ENCODE data around the gene GRPEL2.

The GRPEL2 gene

DNA sequence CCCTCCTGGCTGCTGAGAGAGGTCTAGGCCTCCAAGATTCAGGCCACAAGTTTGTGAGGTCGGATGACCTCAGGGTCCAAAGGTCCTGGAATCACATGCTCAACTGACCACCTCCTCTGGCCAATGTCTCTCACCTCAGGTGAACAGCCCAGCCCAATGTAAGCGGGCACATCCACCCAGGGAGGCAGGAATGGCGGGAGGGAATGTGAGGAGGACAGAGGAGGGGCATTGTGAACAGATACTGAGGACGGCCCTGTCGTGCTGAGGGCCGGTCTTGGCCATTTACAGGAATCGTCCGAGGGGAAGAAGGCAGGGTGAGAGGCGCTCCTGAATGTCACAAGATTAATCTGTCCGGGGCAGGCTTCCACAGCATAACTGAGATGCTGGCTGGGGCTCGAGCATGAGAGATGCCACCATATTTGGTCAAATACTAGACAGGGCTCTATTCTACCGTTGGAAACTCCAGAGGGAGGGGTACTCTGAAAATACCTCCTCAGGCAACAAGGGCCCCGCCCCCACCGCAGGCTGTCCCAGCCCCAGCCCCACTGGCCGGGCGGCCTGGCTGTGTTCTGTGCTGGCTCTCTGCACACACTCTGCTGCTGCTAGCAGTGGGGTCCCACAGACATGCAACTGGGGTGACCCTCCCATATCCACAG is 35.3 kb downstream of the GRPEL2 start:
- TF ChIP-seq, protein P1, sequence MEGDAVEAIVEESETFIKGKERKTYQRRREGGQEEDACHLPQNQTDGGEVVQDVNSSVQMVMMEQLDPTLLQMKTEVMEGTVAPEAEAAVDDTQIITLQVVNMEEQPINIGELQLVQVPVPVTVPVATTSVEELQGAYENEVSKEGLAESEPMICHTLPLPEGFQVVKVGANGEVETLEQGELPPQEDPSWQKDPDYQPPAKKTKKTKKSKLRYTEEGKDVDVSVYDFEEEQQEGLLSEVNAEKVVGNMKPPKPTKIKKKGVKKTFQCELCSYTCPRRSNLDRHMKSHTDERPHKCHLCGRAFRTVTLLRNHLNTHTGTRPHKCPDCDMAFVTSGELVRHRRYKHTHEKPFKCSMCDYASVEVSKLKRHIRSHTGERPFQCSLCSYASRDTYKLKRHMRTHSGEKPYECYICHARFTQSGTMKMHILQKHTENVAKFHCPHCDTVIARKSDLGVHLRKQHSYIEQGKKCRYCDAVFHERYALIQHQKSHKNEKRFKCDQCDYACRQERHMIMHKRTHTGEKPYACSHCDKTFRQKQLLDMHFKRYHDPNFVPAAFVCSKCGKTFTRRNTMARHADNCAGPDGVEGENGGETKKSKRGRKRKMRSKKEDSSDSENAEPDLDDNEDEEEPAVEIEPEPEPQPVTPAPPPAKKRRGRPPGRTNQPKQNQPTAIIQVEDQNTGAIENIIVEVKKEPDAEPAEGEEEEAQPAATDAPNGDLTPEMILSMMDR (IDR thresholded peaks at IDR 0.05), result no peak

DNA sequence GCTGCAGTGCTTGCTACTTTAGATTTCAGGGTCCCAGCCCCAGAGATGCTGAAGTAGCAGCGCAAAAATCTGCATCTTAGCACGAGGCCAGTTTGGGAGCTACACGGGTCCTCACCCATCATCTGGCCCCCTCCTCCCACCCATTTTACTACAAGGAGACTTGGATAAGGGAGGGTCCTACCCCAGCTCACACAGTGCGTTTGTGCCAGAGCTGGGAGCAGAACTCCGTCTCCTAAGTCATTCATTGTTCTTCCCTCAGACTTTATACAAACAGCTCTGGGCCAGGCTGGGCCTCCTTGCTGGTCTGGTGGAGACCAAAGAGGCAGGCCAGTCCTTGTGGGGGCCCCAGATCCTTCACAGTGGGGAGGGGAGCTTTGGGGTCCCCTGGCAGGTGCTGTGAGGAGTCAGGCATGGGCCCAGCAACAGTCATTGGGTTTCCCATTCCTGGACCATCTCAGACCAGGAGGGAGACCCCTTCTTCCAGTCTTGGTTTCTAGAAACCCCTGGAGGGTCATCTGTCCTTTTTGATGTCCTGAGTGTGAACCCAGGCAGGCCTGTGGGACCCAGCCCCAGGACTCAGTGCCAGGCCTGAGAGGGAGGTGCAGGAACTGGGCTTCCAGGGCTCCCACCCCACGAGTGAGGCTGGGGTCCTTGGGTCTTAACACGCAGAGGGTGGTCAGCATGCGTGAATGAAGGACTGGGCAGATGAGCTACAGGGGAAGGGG is 36.1 kb downstream of the GRPEL2 start:
- TF ChIP-seq, protein P1 (IDR thresholded peaks at IDR 0.05), result no peak

DNA sequence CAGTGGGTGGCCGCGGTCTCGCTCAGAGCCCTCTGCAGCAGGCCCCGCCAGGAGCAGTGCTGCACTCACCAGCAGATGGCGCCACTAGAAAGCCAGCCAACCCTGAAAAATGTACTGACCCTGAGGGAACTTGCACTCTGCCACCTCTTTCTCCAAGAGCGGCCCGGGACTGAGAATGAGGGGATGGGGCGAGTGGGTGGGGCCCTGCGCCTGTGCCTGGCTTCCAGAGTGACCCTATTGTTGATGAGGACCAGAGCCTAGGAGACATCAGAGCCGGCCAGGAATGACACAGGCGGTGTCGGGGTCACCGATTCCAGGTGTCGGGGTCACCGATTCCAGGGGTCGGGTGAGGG is 36.7 kb downstream of the GRPEL2 start:
- TF ChIP-seq, protein P1 (IDR thresholded peaks at IDR 0.05), result peak; percentile 95

DNA sequence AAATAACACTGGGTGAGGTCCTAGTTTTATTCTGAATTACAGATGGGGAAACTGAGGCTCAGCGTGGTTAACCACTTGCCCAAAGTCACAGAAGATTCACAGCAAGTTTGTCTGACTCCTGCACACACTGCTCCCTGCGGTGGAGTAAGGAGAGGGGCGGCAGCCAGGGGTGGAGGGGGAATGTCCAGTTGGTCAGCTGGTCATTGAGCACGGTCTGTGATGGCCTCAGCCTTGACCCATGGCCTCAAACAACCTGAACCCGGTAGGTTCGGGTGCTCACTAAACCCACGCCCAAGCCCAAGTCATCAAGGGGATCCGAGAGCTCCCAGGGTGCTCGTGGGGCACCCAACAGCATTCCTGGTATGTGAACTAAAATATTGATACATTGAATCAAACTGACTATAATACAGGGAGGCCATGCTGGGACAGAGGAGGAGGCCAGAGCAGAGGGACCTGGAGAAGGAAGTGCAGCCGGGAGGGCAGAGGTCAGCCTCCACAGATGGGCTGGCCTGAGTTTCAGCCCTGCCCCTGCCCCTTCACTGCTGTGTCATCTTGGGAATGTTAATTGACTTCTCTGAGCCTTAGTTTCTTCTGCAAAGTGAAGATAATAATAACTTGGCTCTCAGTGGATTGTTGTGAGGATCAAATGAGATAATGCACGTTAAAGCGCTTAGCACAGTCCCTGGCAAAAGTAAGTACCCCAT is 37.4 kb downstream of the GRPEL2 start:
- TF ChIP-seq, protein P1 (IDR thresholded peaks at IDR 0.05), result no peak

DNA sequence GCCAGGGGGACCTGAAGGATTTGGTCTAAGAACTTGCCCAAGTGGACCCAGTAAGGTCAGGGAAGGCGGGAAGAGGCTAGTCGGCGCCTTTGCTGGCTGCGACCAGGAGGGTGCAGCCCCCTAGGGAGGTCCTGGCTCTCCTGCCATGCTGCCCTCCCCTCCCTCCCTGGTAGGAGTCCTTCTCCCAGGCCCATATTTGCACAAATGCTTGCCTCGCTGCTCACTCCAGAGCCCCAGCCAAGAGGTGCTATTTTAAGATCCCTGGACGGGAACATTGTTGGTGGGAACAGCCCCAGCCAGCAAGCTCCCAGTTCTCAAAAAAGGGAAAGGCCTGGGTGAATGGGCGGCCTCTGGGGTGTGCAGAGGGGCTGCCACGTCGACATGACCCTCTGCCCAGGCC is 38.1 kb downstream of the GRPEL2 start:
- TF ChIP-seq, protein P1 (IDR thresholded peaks at IDR 0.05), result no peak

DNA sequence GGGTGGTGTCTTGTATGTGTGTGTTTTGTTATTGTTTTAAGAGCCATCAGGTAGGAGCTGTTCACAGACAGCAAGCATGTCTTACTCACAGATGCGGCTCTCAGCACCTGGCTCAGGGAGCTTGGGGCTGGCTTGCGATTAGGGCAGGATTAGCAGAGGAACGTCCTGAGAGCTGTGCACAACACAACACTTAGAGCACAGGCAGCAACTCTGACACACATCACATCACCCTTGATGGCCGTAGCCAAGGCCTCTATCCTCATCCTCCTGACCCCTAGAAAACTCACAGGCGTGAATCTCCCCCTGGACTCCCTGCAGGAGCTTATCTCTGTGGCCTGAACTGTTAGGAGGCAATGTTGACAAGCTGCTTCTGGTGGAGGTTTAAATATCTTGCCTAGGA is 40.9 kb downstream of the GRPEL2 start:
- TF ChIP-seq, protein P1 (IDR thresholded peaks at IDR 0.05), result no peak

DNA sequence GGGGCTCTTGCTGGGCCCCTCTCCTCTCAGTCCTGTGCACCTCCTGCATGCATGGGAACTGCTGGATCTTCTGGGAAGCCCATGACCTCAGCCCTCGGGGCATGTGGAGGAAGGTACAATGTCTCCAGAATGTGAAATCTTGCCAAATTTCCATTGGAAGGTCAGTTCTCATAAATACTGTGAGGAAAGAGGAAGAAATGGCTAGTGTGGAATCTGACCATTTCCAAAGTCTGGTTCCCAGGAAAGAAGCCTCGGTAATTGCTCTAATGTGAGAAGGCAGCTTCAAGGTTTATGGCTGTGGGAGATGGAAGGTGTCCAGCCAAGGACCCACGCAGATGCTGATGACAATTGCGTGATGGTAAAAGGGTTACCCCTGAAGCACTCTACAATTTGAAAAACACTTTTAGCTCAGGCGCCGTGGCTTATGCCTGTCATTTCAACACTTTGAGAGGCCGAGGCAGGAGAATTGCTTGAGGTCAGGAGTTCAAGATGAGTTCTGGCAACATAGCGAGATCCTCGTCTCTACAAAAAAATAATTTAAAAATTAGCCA is 41.9 kb downstream of the GRPEL2 start:
- TF ChIP-seq, protein P1 (IDR thresholded peaks at IDR 0.05), result no peak
